IPS DF 19.7 (cell line): ENCODE results near the gene ACSL5.

Experiments
- DNase-seq: peaks from one replicate; pipeline ENCODE4 v3.0.0-alpha.2; 2013; ENCODE audit warnings: low read depth, low spot score

ACSL5 gene

GRCh38 chr10:112407696-112408095, 33.8 kb downstream of the ACSL5 start:
- DNase-seq: no peak

- no peak for DNase-seq
Observed at GRCh38 chr10:112409299-112409698, 35.4 kb downstream of the ACSL5 start.

GRCh38 chr10:112409755-112410154, 35.8 kb downstream of the ACSL5 start:
- DNase-seq: no peak

GRCh38 chr10:112412696-112413095, 38.8 kb downstream of the ACSL5 start:
- DNase-seq: no peak

GRCh38 chr10:112421731-112422130, 47.8 kb downstream of the ACSL5 start:
- DNase-seq: no peak

GRCh38 chr10:112424651-112425050, 50.7 kb downstream of the ACSL5 start:
- DNase-seq: no peak

- DNase-seq: no peak
Observed at GRCh38 chr10:112426111-112426510, 52.2 kb downstream of the ACSL5 start.

- no peak for DNase-seq
Observed at GRCh38 chr10:112429147-112429546, 55.2 kb downstream of the ACSL5 start.

GRCh38 chr10:112429654-112430230, 55.8 kb downstream of the ACSL5 start:
- DNase-seq: no peak

- DNase-seq: no peak
Observed at GRCh38 chr10:112433136-112433535, 59.2 kb downstream of the ACSL5 start.

GRCh38 chr10:112434988-112435619, 61.2 kb downstream of the ACSL5 start:
- DNase-seq: no peak

GRCh38 chr10:112438356-112438755, 64.4 kb downstream of the ACSL5 start:
- DNase-seq: no peak

GRCh38 chr10:112441520-112441919, 67.6 kb downstream of the ACSL5 start:
- no peak for DNase-seq

- DNase-seq: no peak
Observed at GRCh38 chr10:112442063-112442462, 68.1 kb downstream of the ACSL5 start.

GRCh38 chr10:112446055-112446854, 72.3 kb downstream of the ACSL5 start:
- no peak for DNase-seq

GRCh38 chr10:112446855-112447619, 73.1 kb downstream of the ACSL5 start, which contains the start of the genes VTI1A and ZDHHC6:
VTI1A (plus strand) TSS chr10:112447215; CDS start chr10:112447374, 159 bp downstream.
ZDHHC6 (minus strand) TSS chr10:112446914; CDS start chr10:112445436, 1,478 bp downstream.
- peak; percentile 33 for DNase-seq

- DNase-seq: no peak
Observed at GRCh38 chr10:112447620-112447928, 73.7 kb downstream of the ACSL5 start.

GRCh38 chr10:112448888-112449287, 75.0 kb downstream of the ACSL5 start:
- DNase-seq: no peak

- no peak for DNase-seq
Observed at GRCh38 chr10:112454910-112455779, 81.2 kb downstream of the ACSL5 start.

- no peak for DNase-seq
Observed at GRCh38 chr10:112456533-112456932, 82.6 kb downstream of the ACSL5 start.

GRCh38 chr10:112460366-112460765, 86.5 kb downstream of the ACSL5 start:
- no peak for DNase-seq
